K562 (cell line): ENCODE measurements around the gene ACOT7. TPM values are rescaled to one million over a fixed set of nuclear protein-coding genes. Genes with fewer than 3 reads are reported as not detected.

ENCODE experiments used
- CREB3 ChIP-seq: fragments of 450-650 bp; conservative IDR thresholded peaks from 2 replicates; pipeline ENCODE4 v1.6.1; 2016; ENCODE audit warnings: missing genetic modification characterization, low read depth, mild to moderate bottlenecking, missing compliant biosample characterization, moderate library complexity
- KLF13 ChIP-seq: fragments of 450-650 bp; IDR thresholded peaks from 2 replicates; pipeline ENCODE4 v1.6.1; 2016; ENCODE audit warnings: missing genetic modification characterization, low read depth, mild to moderate bottlenecking, missing compliant biosample characterization, moderate library complexity, borderline replicate concordance
- MITF ChIP-seq: IDR thresholded peaks from 2 replicates; pipeline ENCODE4 v1.6.1; 2014; ENCODE audit warnings: antibody characterized with exemption
- MYC ChIP-seq, 2 experiments: fragments of 250-450 bp in 1 of 2; sonication (Bioruptor Pico) in 1 of 2; IDR thresholded peaks; 2 replicates each; pipeline versions ENCODE4 v1.5.1 to v1.6.1; 2012 to 2021; ENCODE audit warnings: low read depth in 2 of 2, borderline replicate concordance in 1 of 2, improper control_type of control experiment in 1 of 2, low read length in 1 of 2, mild to moderate bottlenecking in 1 of 2, moderate library complexity in 1 of 2
- NCOA1 ChIP-seq: fragments of 450-650 bp; IDR thresholded peaks from 2 replicates; pipeline ENCODE4 v1.6.1; 2016; ENCODE audit warnings: low read depth
- NFIC ChIP-seq: fragments of 450-650 bp; IDR thresholded peaks from 2 replicates; pipeline ENCODE4 v1.6.1; 2017; ENCODE audit warnings: mild to moderate bottlenecking, inconsistent platforms
- PHF20 ChIP-seq: fragments of 450-650 bp; IDR thresholded peaks from 2 replicates; pipeline ENCODE4 v1.6.1; 2018; ENCODE audit not compliant: partially characterized antibody
- POLR3G ChIP-seq: IDR thresholded peaks from 2 replicates; pipeline ENCODE4 v1.6.1; 2011; ENCODE audit not compliant: insufficient read length, insufficient replicate concordance; ENCODE audit errors: extremely low read depth
- SP2 ChIP-seq: IDR thresholded peaks from 2 replicates; pipeline ENCODE4 v1.6.1; 2011; ENCODE audit warnings: mild to moderate bottlenecking, low read depth, low read length, moderate library complexity; ENCODE audit not compliant: poor library complexity, severe bottlenecking; ENCODE audit errors: extremely low read depth
- TOE1 ChIP-seq, 2 experiments: fragments of 450-650 bp in 1 of 2; sonication (generic) in 1 of 2; formaldehyde crosslinking in 1 of 2; IDR thresholded peaks; 2 replicates each; pipeline versions ENCODE4 v1.7.1 to v1.8.0; 2016 to 2022; ENCODE audit warnings: borderline replicate concordance in 2 of 2, mild to moderate bottlenecking in 2 of 2, antibody characterized with exemption in 1 of 2, inconsistent platforms in 1 of 2, low read depth in 1 of 2, missing genetic modification reagents in 1 of 2, moderate library complexity in 1 of 2
- ZNF282 ChIP-seq: sonication (generic); formaldehyde crosslinking; IDR thresholded peaks from 2 replicates; pipeline ENCODE4 v1.8.1; 2023; ENCODE audit warnings: missing genetic modification reagents
- ZNF318 ChIP-seq, 2 experiments: fragments of 450-650 bp; IDR thresholded peaks; 2 replicates each; pipeline ENCODE4 v1.6.1; 2016; ENCODE audit warnings: mild to moderate bottlenecking in 2 of 2, borderline replicate concordance in 1 of 2, low read depth in 1 of 2, moderate library complexity in 1 of 2
- ZNF431 ChIP-seq: sonication (generic); formaldehyde crosslinking; IDR thresholded peaks from 2 replicates; pipeline ENCODE4 v1.8.0; 2022; ENCODE audit warnings: mild to moderate bottlenecking, missing genetic modification reagents
- polyA plus RNA-seq, 8 experiments: library from polyadenylated mRNA; depleted of rRNA in 4 of 8; stranded (reverse) in 5 of 8; unstranded in 3 of 8; fragments of >200 nt; fragmentation: Nextera tagmentation in 2 of 8; fragmentation: Illumina TruSeq in 1 of 8; extraction: Ambion mirVana in 2 of 8; extraction: Trizol in 1 of 8; gene quantifications; 2 replicates each; pipeline versions ENCODE4 v1.2.1 to v1.2.3, GENCODE V29; 2011 to 2014; ENCODE audit warnings: inconsistent platforms in 1 of 8, missing spikeins in 1 of 8
- total RNA-seq, 7 experiments: library from RNA; depleted of rRNA in 6 of 7; stranded (reverse); fragments of >200 nt in 6 of 7; fragmentation: Illumina TruSeq in 2 of 7; extraction: Trizol in 2 of 7; gene quantifications; 2 replicates each; pipeline versions ENCODE4 v1.2.1 to v1.2.3, GENCODE V29; 2011 to 2021; ENCODE audit warnings: low replicate concordance in 1 of 7

The ACOT7 gene
- total and polyA plus RNA-seq, 9 of the 15 experiments (the other 6 are each of a cell fraction or from before 2014, with no cell fraction given), result 7.0 to 92.6 (median 37.2) TPM

GRCh38 chr1:6440198-6441126, 46.9 kb upstream of the ACOT7 start (continued):
- TF ChIP-seq SP2, result no peak
- TF ChIP-seq NCOA1, result no peak
- TF ChIP-seq KLF13 (tag), result no peak
- TF ChIP-seq TOE1 (IDR thresholded peaks at IDR 0.05; ENCODE audit: borderline replicate concordance), result no peak
- TF ChIP-seq TOE1 (CRISPR knock-in tag; IDR thresholded peaks at IDR 0.05; ENCODE audit: borderline replicate concordance, low read depth), result no peak
- no peak for TF ChIP-seq ZNF318 (IDR thresholded peaks at IDR 0.05; ENCODE audit: borderline replicate concordance in 1 of 2, low read depth in 1 of 2)
- TF ChIP-seq ZNF431 (CRISPR knock-in tag), result no peak
- TF ChIP-seq MYC (IDR thresholded peaks at IDR 0.05; ENCODE audit: low read depth, low read length), result peak; percentile 20; the same call in 1 of the 2 replicates
- 0 out of 2 replicates have a peak, but pooled peaks have one; percentile 25 for TF ChIP-seq MYC (CRISPR knock-in tag; IDR thresholded peaks at IDR 0.05; ENCODE audit: borderline replicate concordance, low read depth)
- TF ChIP-seq CREB3 (tag), result no peak
- no peak for TF ChIP-seq MITF
- no peak for TF ChIP-seq ZNF282 (CRISPR knock-in tag)
- peak; percentile 62; the same call in 1 of the 2 replicates for TF ChIP-seq NFIC
- peak; percentile 30 for TF ChIP-seq PHF20
- no peak for TF ChIP-seq POLR3G
